IMR-90 (cell line): ENCODE results near the gene PROCR. TPM values are rescaled to one million over a fixed set of nuclear protein-coding genes. Genes with fewer than 3 reads are reported as not detected.

Experiments used
- ATAC-seq: fragments of 200-7000 bp; cut with Tn5 transposase; 2 replicates; pipeline ENCODE4 v1.9.1; 2020; ENCODE audit warnings: low read depth, mild to moderate bottlenecking, moderate library complexity
- BruUV-seq: library from RNA; stranded (reverse); fragments of 400-500 nt; replicated peaks from 2 replicates; lab custom pipeline; 2021; lab: Mats Ljungman, UMichigan
- CTCF ChIA-PET: fragments of 300-600 bp; formaldehyde crosslinking; extraction: SDS; loops from one replicate; lab custom pipeline; 2021; ENCODE audit warnings: antibody characterized with exemption; lab: Yijun Ruan, JAX
- POLR2A ChIA-PET: fragments of 300-600 bp; sonication (Branson Sonifier 250); formaldehyde crosslinking; loops from one replicate; lab custom pipeline; 2022; ENCODE audit warnings: antibody characterized with exemption; ENCODE audit not compliant: unreplicated experiment; lab: Charles Lee
- DNase-seq: peaks from one replicate; pipeline ENCODE4 v3.0.0; 2013
- H2AFZ ChIP-seq: replicated peaks from 2 replicates; pipeline ENCODE3; 2013; ENCODE audit warnings: low read length, mild to moderate bottlenecking; ENCODE audit not compliant: poor library complexity
- H2AK5ac ChIP-seq: 2 replicates; pipeline ENCODE4 v1.6.1; 2013; ENCODE audit warnings: low read depth, low read length, inconsistent platforms
- H2AK9ac ChIP-seq: replicated peaks from 2 replicates; pipeline ENCODE3; 2013; ENCODE audit warnings: mild to moderate bottlenecking, low read depth, low read length, moderate library complexity; ENCODE audit not compliant: poor library complexity
- H2BK120ac ChIP-seq: 2 replicates; pipeline ENCODE4 v1.6.1; 2013; ENCODE audit warnings: low read depth, low read length, inconsistent platforms
- H2BK15ac ChIP-seq: 3 replicates; pipeline ENCODE4 v1.6.1; 2013; ENCODE audit warnings: low read depth, low read length, inconsistent platforms
- H2BK20ac ChIP-seq: 2 replicates; pipeline ENCODE4 v1.6.1; 2013; ENCODE audit warnings: low read depth, mild to moderate bottlenecking, inconsistent platforms, low read length, moderate library complexity
- H2BK5ac ChIP-seq: 2 replicates; pipeline ENCODE4 v1.6.1; 2013; ENCODE audit warnings: mild to moderate bottlenecking, low read depth, low read length, inconsistent platforms; ENCODE audit not compliant: poor library complexity, severe bottlenecking
- H3K14ac ChIP-seq: replicated peaks from 2 replicates; pipeline ENCODE4 v1.6.1; 2013; ENCODE audit warnings: low read depth, low read length, inconsistent platforms
- H3K18ac ChIP-seq: 2 replicates; pipeline ENCODE4 v1.6.1; 2013; ENCODE audit warnings: low read depth, low read length, control low read depth
- H3K23ac ChIP-seq: 2 replicates; pipeline ENCODE4 v1.6.1; 2013; ENCODE audit warnings: low read depth, low read length, inconsistent platforms
- H3K27ac ChIP-seq: 2 replicates; pipeline ENCODE4 v1.5.1; 2013; ENCODE audit warnings: mild to moderate bottlenecking, control low read depth, low read length; ENCODE audit not compliant: insufficient read depth
- H3K27me3 ChIP-seq: 2 replicates; pipeline ENCODE4 v1.6.1; 2013; ENCODE audit warnings: low read length; ENCODE audit not compliant: control insufficient read depth, insufficient read depth
- H3K36me3 ChIP-seq: 2 replicates; pipeline ENCODE4 v1.6.1; 2013; ENCODE audit warnings: low read length, mixed read lengths; ENCODE audit not compliant: control insufficient read depth, insufficient read depth
- H3K4ac ChIP-seq: 2 replicates; pipeline ENCODE4 v1.6.1; 2013; ENCODE audit warnings: low read depth, low read length, inconsistent platforms
- H3K4me1 ChIP-seq: 2 replicates; pipeline ENCODE4 v1.6.1; 2013; ENCODE audit warnings: low read length, mixed read lengths; ENCODE audit not compliant: control insufficient read depth, insufficient read depth
- H3K4me2 ChIP-seq: 2 replicates; pipeline ENCODE4 v1.6.1; 2013; ENCODE audit warnings: low read depth, mild to moderate bottlenecking, control low read depth, low read length, moderate library complexity
- H3K4me3 ChIP-seq: 2 replicates; pipeline ENCODE4 v1.5.1; 2013; ENCODE audit warnings: low read depth, mild to moderate bottlenecking, control low read depth, low read length, moderate library complexity; ENCODE audit not compliant: insufficient read depth
- H3K56ac ChIP-seq: 2 replicates; pipeline ENCODE4 v1.6.1; 2013; ENCODE audit warnings: low read length, inconsistent platforms; ENCODE audit not compliant: insufficient read depth; ENCODE audit errors: extremely low read depth
- H3K79me1 ChIP-seq, 2 experiments: 2 replicates each; pipeline ENCODE4 v1.6.1; 2013; ENCODE audit warnings: low read length in 2 of 2, inconsistent platforms in 1 of 2, low read depth in 1 of 2
- H3K9ac ChIP-seq: 2 replicates; pipeline ENCODE4 v1.6.1; 2013; ENCODE audit warnings: low read depth, low read length, control low read depth
- H3K9me1 ChIP-seq: 2 replicates; pipeline ENCODE4 v1.6.1; 2013; ENCODE audit warnings: low read length, inconsistent platforms; ENCODE audit not compliant: insufficient read depth
- H3K9me3 ChIP-seq: 2 replicates; pipeline ENCODE4 v1.6.1; 2013; ENCODE audit warnings: low read length; ENCODE audit not compliant: control insufficient read depth, insufficient read depth
- H4K20me1 ChIP-seq: 2 replicates; pipeline ENCODE4 v1.6.1; 2013; ENCODE audit warnings: low read length, inconsistent platforms; ENCODE audit not compliant: insufficient read depth
- H4K5ac ChIP-seq: 2 replicates; pipeline ENCODE4 v1.6.1; 2013; ENCODE audit warnings: mild to moderate bottlenecking, low read depth, low read length, control low read depth
- H4K8ac ChIP-seq, 2 experiments: 2 replicates each; pipeline ENCODE4 v1.6.1; 2013; ENCODE audit warnings: low read depth in 2 of 2, low read length in 2 of 2, control low read depth in 1 of 2, inconsistent platforms in 1 of 2
- H4K91ac ChIP-seq: 2 replicates; pipeline ENCODE4 v1.6.1; 2013; ENCODE audit warnings: low read depth, low read length, inconsistent platforms; ENCODE audit not compliant: insufficient read depth
- BHLHE40 ChIP-seq: fragments of 150-350 bp; IDR thresholded peaks from 2 replicates; pipeline ENCODE4 v1.6.1; 2016; ENCODE audit warnings: mild to moderate bottlenecking, low read depth, low read length
- CHD1 ChIP-seq: IDR thresholded peaks from 2 replicates; pipeline ENCODE4 v1.6.1; 2012; ENCODE audit warnings: low read depth, low read length, improper control_type of control experiment
- CTCF ChIP-seq: conservative IDR thresholded peaks from 2 replicates; pipeline ENCODE4 v1.5.1; 2012; ENCODE audit warnings: mild to moderate bottlenecking, low read depth, low read length, improper control_type of control experiment
- ELK1 ChIP-seq: fragments of 150-350 bp; IDR thresholded peaks from 2 replicates; pipeline ENCODE4 v1.6.1; 2016; ENCODE audit warnings: low read depth, mild to moderate bottlenecking, low read length, moderate library complexity, borderline replicate concordance
- FOS ChIP-seq: fragments of 150-350 bp; IDR thresholded peaks from 2 replicates; pipeline ENCODE4 v1.6.1; 2016; ENCODE audit warnings: low read depth, low read length
- MAFK ChIP-seq: IDR thresholded peaks from 2 replicates; pipeline ENCODE4 v1.6.1; 2012; ENCODE audit warnings: low read depth, low read length, improper control_type of control experiment
- MAZ ChIP-seq: IDR thresholded peaks from 2 replicates; pipeline ENCODE4 v1.6.1; 2012; ENCODE audit warnings: low read depth, mild to moderate bottlenecking, low read length, improper control_type of control experiment, moderate library complexity, borderline replicate concordance
- MXI1 ChIP-seq: IDR thresholded peaks from 2 replicates; pipeline ENCODE4 v1.6.1; 2012; ENCODE audit warnings: low read depth, mild to moderate bottlenecking, low read length, moderate library complexity, borderline replicate concordance
- NFE2L2 ChIP-seq: fragments of 150-350 bp; IDR thresholded peaks from 2 replicates; pipeline ENCODE4 v1.6.1; 2016; ENCODE audit warnings: low read depth, mild to moderate bottlenecking, low read length
- POLR2A ChIP-seq: IDR thresholded peaks from 2 replicates; pipeline ENCODE4 v1.6.1; 2012; ENCODE audit warnings: mild to moderate bottlenecking, low read depth, low read length
- RAD21 ChIP-seq: IDR thresholded peaks from 2 replicates; pipeline ENCODE4 v1.6.1; 2012; ENCODE audit warnings: low read length, improper control_type of control experiment
- RCOR1 ChIP-seq: IDR thresholded peaks from 2 replicates; pipeline ENCODE4 v1.6.1; 2012; ENCODE audit warnings: mild to moderate bottlenecking, low read length, improper control_type of control experiment; ENCODE audit not compliant: insufficient replicate concordance
- RFX5 ChIP-seq: IDR thresholded peaks from 2 replicates; pipeline ENCODE4 v1.8.0; 2012; ENCODE audit warnings: low read depth, mild to moderate bottlenecking, low read length, moderate library complexity
- SMC3 ChIP-seq: fragments of 150-350 bp; IDR thresholded peaks from 2 replicates; pipeline ENCODE4 v1.6.1; 2016; ENCODE audit warnings: low read depth, mild to moderate bottlenecking, antibody characterized with exemption, low read length, moderate library complexity
- USF2 ChIP-seq: fragments of 150-350 bp; IDR thresholded peaks from 2 replicates; pipeline ENCODE4 v1.6.1; 2017; ENCODE audit warnings: mild to moderate bottlenecking, antibody characterized with exemption, low read length, low read depth
- WGBS, 2 experiments: methylation state at CpG; one replicate each; pipeline versions ENCODE4 v1.1.5 to v1.1.7; 2013; ENCODE audit warnings: missing lambda C conversion rate in 2 of 2; ENCODE audit not compliant: insufficient read length in 1 of 2; ENCODE audit errors: extremely low coverage in 2 of 2; 5-methylcytosine and 5-hydroxymethylcytosine counted together
- dilution Hi-C: fragments of 300-500 bp; cut with HindIII; formaldehyde crosslinking; loops from one replicate; pipeline ENCODE4 v1.14.3; 2018; ENCODE audit warnings: low sequenced_read_pairs; ENCODE audit not compliant: unreplicated experiment
- in situ Hi-C: fragments of 300-500 bp; cut with MboI; formaldehyde crosslinking; loops from 3 replicates; pipeline ENCODE4 v1.14.3; 2019; ENCODE audit warnings: low sequenced_read_pairs, inconsistent platforms, mixed read lengths
- intact Hi-C: fragments of 100-400 bp; cut with micrococcal nuclease; formaldehyde crosslinking; loops from 2 replicates; pipeline ENCODE4 v1.10.0; 2022
- polyA plus RNA-seq, 3 experiments: library from polyadenylated mRNA; depleted of rRNA; stranded (reverse); fragments of >200 nt; gene quantifications; 2 replicates each; pipeline ENCODE4 v1.2.3, GENCODE V29; 2012; ENCODE audit warnings: low replicate concordance in 1 of 3
- total RNA-seq: library from RNA; depleted of rRNA; stranded (reverse); fragments of >200 nt; gene quantifications from 2 replicates; pipeline ENCODE4 v1.2.3, GENCODE V29; 2012

The PROCR gene
- total and polyA plus RNA-seq, 2 of the 4 experiments (the other 2 are of a cell fraction) = 36.4 to 41.9 TPM

- no peak overlapping the region for H2BK5ac ChIP-seq
- no peak overlapping the region for H2BK120ac ChIP-seq
- no peak overlapping the region for H4K8ac ChIP-seq
- H3K9ac ChIP-seq = no peak overlapping the region
- H3K4me1 ChIP-seq = no peaks in the 10 kb centered on the region
- no peak overlapping the region for H3K27ac ChIP-seq
- ChIA-PET CTCF (interaction anchor here (0.7 kb wide), 1 partner anchor 14 kb away, joined by 8 read pairs; no protein-coding TSS in a partner anchor), POLR2A (no interaction called here)
- no peak overlapping the region for H4K91ac ChIP-seq
- no peak overlapping the region for H2AK9ac ChIP-seq
- H3K9me1 ChIP-seq = no peaks in the 10 kb centered on the region
- H3K27me3 ChIP-seq = no peaks in the 10 kb centered on the region
- H3K36me3 ChIP-seq = peaks cover 4% of the 10 kb centered on the region; the same call in 1 of the 2 replicates
- no peaks in the 10 kb centered on the region for H4K20me1 ChIP-seq
- dilution Hi-C loops = no loop called here
- no peak overlapping the region for H2BK20ac ChIP-seq
- H4K5ac ChIP-seq = no peak overlapping the region
- no peak overlapping the region for H3K4me3 ChIP-seq
- WGBS, 2 experiments = no CpG with 5 or more reads among the region's 11 CpGs
- no peak overlapping the region for H2AK5ac ChIP-seq
- no peak overlapping the region for H3K23ac ChIP-seq
- no peaks in the 10 kb centered on the region for H3K9me3 ChIP-seq
- intact Hi-C loops = no loop called here
- ATAC-seq = no peak
- no peak overlapping the region for H3K14ac ChIP-seq
- no peak overlapping the region for H2AFZ ChIP-seq
- no peak for DNase-seq
- no peak overlapping the region for H3K56ac ChIP-seq
- in situ Hi-C loops = no loop called here
- no TSS peak for BruUV-seq
- no peaks in the 10 kb centered on the region for H3K79me1 ChIP-seq
- no peak overlapping the region for H3K18ac ChIP-seq
- no peak overlapping the region for H3K4me2 ChIP-seq
- no peak overlapping the region for H3K4ac ChIP-seq
- no peak overlapping the region for H2BK15ac ChIP-seq
- TF ChIP-seq NFE2L2 = no peak
- no peak for TF ChIP-seq BHLHE40
- TF ChIP-seq CTCF = no peak
- no peak for TF ChIP-seq RAD21
- no peak for TF ChIP-seq CHD1
- no peak for TF ChIP-seq RFX5
- TF ChIP-seq ELK1 = no peak
- no peak for TF ChIP-seq USF2
- no peak for TF ChIP-seq MAZ
- no peak for TF ChIP-seq SMC3
- no peak for TF ChIP-seq POLR2A
- TF ChIP-seq RCOR1 = no peak
- TF ChIP-seq FOS = no peak
- TF ChIP-seq MXI1 = no peak
- TF ChIP-seq MAFK = no peak
Observed at GRCh38 chr20:35179292-35180212, 7.7 kb downstream of the PROCR start.
